HG02973 (cell line): ENCODE measurements around the gene CDH24.

Source experiments
- ATAC-seq: cut with Tn5 transposase; IDR thresholded peaks from one replicate; pipeline ENCODE4 v1.9.1; 2021; ENCODE audit warnings: moderate library complexity; ENCODE audit not compliant: unreplicated experiment

Gene CDH24

DNA sequence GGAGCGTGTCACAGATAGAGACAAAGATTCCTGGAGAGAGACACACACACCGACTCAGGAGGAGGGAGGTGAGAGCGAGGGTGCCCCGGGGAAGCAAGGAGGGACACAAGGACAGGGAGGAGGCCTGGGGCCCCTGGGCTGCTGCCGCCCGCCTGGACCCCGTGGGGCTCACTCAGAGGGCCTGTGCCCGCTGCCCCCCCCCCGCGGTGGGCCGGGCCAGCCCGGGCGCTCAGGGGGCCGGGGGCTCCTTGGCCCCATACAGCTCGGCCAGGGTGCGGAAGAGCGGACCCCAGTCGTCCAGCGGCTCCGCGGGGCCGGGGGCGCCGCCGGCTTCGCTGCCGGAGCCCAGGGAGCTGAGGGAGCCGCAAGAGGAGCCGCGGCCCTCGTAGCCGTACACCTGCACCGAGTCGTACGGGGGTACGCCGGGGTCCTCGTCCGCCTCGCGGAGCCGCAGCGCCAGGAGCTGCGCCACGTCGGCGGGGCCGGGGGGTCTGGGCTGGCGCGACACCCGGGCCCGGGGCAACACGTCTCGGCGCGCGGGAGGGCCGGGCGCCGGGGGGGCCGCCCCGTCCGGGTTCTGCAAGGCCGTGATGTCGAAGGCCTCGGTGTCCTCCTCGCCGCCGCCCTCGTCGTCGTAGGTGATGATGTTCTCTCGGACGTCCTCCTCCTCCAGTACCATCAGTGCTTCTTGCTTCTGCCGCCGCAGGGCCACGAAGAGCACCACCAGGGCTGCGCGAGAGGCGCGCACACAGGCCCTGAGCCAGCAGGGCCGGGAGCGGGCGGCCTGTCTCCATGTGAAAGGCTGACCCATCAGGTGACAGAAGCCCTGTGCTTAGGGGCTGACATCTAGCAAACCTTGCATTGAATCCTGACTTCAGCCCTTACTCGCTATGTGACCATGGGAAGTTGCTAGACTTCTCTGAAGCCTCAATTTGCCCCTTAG, 9.3 kb downstream of the CDH24 start:
- ATAC-seq, result no peak

DNA sequence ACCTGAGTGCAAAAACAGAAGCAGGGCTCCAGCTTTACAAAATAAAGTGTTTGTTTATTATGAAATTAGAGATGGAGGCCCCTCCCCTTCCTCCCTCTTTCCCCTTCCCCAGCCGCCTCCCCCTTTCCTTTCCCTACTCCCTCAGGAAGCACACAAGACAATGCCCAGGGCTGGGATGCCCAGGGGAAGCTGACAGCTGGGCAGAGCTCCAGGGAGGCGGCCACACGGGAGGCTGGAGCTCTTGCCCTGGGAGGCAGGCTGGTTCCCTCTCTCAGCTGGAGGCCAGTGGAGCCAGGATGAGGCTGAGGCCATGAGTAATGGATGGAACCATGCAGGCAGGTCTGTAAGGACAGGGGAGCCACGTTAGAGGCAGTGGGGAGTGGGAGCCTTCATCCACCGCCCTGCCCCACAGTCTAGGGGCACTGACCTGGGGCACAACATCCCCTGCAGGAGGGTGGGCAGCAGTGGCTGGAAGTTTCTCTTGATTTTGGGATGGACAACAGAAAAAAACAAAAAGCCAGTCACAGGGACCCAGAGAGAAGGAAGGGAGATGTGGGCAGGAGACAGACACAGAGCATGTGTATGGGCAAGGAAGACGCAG, 10.2 kb downstream of the CDH24 start:
- no peak for ATAC-seq

GRCh38 chr14:23045419-23046357, 11.6 kb downstream of the CDH24 start:
- no peak for ATAC-seq

GRCh38 chr14:23044840-23045239, 12.5 kb downstream of the CDH24 start:
- ATAC-seq, result no peak

- ATAC-seq, result no peak
Measured at GRCh38 chr14:23043754-23044153, 13.6 kb downstream of the CDH24 start.

DNA sequence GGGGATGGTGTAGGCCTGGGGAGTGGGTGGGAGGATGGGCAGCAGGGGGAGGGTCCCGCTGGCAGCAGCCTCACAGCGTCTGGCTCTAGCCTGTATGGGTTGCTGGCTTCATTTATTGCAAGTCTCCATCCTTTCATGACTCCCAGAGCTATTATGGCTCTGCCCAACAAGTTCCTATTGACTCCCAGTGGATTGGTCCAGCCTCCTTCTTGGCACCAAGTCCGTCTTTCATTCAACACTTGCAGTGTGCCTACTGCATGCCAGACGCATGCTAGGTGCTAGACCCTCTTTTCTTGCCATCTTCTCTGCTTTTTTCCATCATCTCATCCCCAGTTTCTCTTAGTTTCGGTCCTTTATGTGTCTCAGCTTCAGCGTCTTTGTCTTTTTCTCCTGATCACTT, 14.2 kb downstream of the CDH24 start:
- ATAC-seq, result no peak

- no peak for ATAC-seq
Measured at GRCh38 chr14:23042162-23042965, 15.0 kb downstream of the CDH24 start, which contains the start of gene PSMB11. TSS of gene PSMB11 (plus strand) at chr14:23042212. CDS start at chr14:23042226, 14 bp downstream.

GRCh38 chr14:23041729-23042128, 15.6 kb downstream of the CDH24 start:
- ATAC-seq, result no peak

- ATAC-seq, result no peak
Measured at GRCh38 chr14:23040100-23040499, 17.2 kb downstream of the CDH24 start.

DNA sequence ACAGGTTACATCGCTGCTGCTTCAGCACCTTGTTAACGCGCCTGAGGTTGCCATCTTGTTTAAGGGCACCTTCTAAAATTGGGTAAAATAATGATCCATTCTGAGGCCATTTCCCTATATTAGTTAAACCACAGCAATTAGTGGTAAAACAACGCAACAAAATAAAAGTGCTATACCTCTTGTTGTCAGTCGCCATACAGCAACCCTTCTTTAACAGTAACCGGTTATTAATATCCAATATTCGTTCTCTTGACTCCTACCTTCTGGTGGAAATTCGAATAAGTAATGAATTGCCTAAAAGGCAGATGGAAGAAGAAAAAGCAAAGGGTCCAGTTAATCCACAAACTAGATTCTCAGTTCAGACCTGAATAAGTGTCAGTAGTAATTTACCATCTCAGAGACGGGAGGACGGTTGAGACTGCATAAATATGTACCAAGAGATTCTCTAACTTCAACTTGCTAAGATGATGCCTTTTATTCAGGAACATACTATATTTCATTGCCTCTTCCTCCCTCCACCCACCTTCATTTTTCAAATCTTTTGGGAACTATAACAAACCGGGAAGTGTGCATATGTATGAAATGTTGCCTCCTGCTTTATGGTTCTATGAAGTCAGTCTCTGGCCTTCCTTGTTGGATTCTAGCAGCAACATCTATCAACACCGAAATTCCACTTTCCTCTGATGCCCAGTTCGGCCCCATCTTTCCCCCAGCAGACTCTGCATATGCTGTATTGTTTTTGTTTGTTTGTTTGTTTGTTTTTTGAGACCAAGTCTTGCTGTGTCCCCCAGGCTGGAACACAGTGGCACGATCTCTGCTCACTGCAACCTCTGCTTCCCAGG, 21.8 kb downstream of the CDH24 start:
- no peak for ATAC-seq

DNA sequence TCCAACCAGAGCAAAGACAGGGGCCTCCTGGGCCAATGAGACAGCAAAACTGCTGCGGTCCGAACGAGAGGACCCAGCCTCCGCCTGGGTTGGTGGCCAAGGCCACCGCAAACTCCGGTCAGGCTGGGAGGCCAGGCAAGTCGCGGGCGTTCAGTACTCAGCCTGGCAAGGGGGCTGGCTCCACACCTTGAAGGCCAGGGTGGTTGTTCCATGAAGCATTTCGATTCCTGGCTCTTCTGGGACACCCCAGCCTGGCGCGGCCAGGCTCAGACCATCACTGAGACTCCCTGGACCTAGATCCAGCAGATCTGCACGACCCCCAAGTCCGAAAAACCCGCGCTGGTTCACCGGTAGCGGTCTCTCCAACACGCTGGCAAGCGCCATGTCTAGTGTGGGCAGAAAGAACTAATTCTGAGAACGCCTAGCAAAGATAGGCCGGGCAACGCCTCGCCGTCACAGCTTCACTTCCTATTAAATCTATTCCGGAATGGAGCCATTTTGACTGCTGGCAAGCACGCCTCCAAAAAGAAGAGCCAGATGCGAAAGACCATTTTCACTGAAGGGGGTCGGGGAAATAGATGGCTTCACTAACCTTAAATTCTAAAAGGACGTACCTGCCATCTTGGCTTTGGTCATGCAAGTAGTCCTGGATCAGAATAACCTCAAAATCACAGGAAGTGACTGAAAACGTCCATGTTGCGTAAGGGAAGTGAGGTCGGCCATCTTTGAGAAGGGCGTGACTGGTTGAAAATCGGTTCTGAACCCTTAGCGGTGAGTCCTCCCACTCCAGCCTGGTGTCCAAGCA, 22.6 kb downstream of the CDH24 start, which contains the start of gene PSMB5:
Gene PSMB5, minus strand, starts transcription at position 403 of the 805 bp plus-strand sequence. Its CDS starts 19 bp downstream, at position 384.
- peak; percentile 89 for ATAC-seq

- no peak for ATAC-seq
Measured at GRCh38 chr14:23033801-23034497, 23.4 kb downstream of the CDH24 start.

DNA sequence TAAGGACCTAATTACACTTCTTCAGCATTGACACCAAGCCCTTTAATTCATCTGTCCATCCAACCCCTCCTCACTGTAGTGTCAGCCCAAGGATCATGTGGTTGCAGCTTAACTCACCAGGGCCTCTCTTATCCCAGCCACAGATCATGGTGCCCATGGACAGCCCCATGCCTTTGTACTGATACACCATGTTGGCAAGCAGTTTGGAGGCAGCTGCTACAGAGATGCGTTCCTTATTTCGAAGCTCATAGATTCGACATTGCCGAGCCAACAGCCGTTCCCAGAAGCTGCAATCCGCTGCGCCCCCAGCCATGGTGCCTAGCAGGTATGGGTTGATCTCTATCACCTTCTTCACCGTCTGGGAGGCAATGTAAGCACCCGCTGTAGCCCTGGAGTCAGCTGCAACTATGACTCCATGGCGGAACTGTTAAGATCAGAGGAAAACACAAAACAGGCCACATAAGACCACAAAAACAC, 24.0 kb downstream of the CDH24 start:
- ATAC-seq, result no peak

DNA sequence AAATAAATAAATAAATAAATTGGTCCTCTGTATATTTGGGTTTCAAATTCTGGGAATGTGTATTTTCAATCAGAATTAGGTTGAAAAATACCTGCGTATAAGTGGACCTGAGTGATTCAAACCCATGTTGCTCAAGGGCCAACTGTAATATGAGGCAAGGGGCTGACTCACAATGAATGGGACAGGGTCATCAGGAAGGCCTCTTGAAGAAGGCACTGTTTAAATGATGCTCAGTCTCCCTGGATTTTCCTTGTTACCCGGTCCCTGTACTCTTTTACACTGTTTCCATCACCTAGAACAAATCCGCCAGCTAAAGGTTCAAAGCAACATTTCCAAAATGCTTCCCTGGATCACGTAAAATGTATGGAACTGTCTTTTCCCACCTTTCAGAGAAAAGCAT, 26.4 kb downstream of the CDH24 start:
- no peak for ATAC-seq

- no peak for ATAC-seq
Measured at GRCh38 chr14:23028799-23029198, 28.5 kb downstream of the CDH24 start.

GRCh38 chr14:23025151-23025814, 32.0 kb downstream of the CDH24 start:
- ATAC-seq, result no peak

- ATAC-seq, result no peak
Measured at GRCh38 chr14:23024612-23025075, 32.7 kb downstream of the CDH24 start.
